Measurements from ENCODE around the gene AKT2. TPM values are rescaled to one million over a fixed set of nuclear protein-coding genes. Genes with fewer than 3 reads are reported as not detected.
"Not testable (repeated sequence)": the region's sequence is repeated elsewhere in the genome, so short reads cannot be mapped to it uniquely, and the experiment has no call there.

AKT2 gene
- total RNA-seq, 4 donors from 2014 or later: 63.2 to 266 (median 138) TPM

- in situ Hi-C loops (cut with MboI; ENCODE audit: low pct_ligation_motif_present in 1 of 4, low pct_unique_long_range_greater_than_20kb in 1 of 4, low sequenced_read_pairs in 3 of 4) (loop anchor here in 3 of 4 donors (10.0 kb wide), 2 partner anchors 76 to 86 kb away; no protein-coding TSS in a partner anchor), intact Hi-C loops (cut with DNase I; ENCODE audit: low total_unique reads) (loop anchor here (2.0 kb wide), 1 partner anchor 28 kb away; no protein-coding TSS in a partner anchor)
- Histone ChIP-seq H3K27me3 (peaks cover 80% of the 10 kb centered on the region), H3K36me3 (no peaks in the 10 kb centered on the region), H3K4me1 (peaks cover 0 to 24% (median 15%) of the 10 kb centered on the region in 4 donors), H3K27ac (no peak overlapping the region), H3K4me3 (no peak overlapping the region), H3K9me3 (no peaks in the 10 kb centered on the region)
- no peak for DNase-seq
- WGBS, 2 donors (ENCODE audit: low coverage in 1 of 2): 65 to 79% methylated on average over 2 to 9 of the region's 9 CpGs
- TF ChIP-seq EP300 (IDR thresholded peaks at IDR 0.05; ENCODE audit: low read depth): no peak
- no peak for TF ChIP-seq POLR2AphosphoS5 (IDR thresholded peaks at IDR 0.05)
- TF ChIP-seq POLR2A (IDR thresholded peaks at IDR 0.05): no peak
- TF ChIP-seq, protein P1, sequence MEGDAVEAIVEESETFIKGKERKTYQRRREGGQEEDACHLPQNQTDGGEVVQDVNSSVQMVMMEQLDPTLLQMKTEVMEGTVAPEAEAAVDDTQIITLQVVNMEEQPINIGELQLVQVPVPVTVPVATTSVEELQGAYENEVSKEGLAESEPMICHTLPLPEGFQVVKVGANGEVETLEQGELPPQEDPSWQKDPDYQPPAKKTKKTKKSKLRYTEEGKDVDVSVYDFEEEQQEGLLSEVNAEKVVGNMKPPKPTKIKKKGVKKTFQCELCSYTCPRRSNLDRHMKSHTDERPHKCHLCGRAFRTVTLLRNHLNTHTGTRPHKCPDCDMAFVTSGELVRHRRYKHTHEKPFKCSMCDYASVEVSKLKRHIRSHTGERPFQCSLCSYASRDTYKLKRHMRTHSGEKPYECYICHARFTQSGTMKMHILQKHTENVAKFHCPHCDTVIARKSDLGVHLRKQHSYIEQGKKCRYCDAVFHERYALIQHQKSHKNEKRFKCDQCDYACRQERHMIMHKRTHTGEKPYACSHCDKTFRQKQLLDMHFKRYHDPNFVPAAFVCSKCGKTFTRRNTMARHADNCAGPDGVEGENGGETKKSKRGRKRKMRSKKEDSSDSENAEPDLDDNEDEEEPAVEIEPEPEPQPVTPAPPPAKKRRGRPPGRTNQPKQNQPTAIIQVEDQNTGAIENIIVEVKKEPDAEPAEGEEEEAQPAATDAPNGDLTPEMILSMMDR (IDR thresholded peaks at IDR 0.05): no peak
Measured at GRCh38 chr19:40220674-40221073, 64.5 kb downstream of the AKT2 start.

GRCh38 chr19:40219721-40220276 lies 65.3 kb downstream of the AKT2 start:
- no peak for DNase-seq
- WGBS, 2 donors (ENCODE audit: low coverage in 1 of 2): 18 to 30% methylated on average over 3 to 8 of the region's 8 CpGs
- in situ Hi-C loops (cut with MboI; ENCODE audit: low pct_ligation_motif_present in 1 of 4, low pct_unique_long_range_greater_than_20kb in 1 of 4, low sequenced_read_pairs in 3 of 4): loop anchor here in 3 of 4 donors (10.0 kb wide), 2 partner anchors 75 to 85 kb away; no protein-coding TSS in a partner anchor

GRCh38 chr19:40219029-40219428 lies 66.1 kb downstream of the AKT2 start:
- DNase-seq; H3K9me3 ChIP-seq; in situ Hi-C loops (cut with MboI; ENCODE audit: low pct_ligation_motif_present in 1 of 4, low pct_unique_long_range_greater_than_20kb in 1 of 4, low sequenced_read_pairs in 3 of 4); H3K27ac ChIP-seq; H3K36me3 ChIP-seq; H3K4me3 ChIP-seq; intact Hi-C loops (cut with DNase I; ENCODE audit: low total_unique reads): not testable (repeated sequence)
- Histone ChIP-seq H3K4me1 (peaks cover 0 to 24% (median 13%) of the 10 kb centered on the region in 4 donors), H3K27me3 (peaks cover 63% of the 10 kb centered on the region)
- 89 to 90% methylated on average over 4 of the region's 4 CpGs for WGBS, 2 donors (ENCODE audit: low coverage in 1 of 2)

More at GRCh38 chr19:40219721-40220276, 65.3 kb downstream of the AKT2 start:
- no peak for TF ChIP-seq POLR2A (IDR thresholded peaks at IDR 0.05)
- TF ChIP-seq POLR2AphosphoS5 (IDR thresholded peaks at IDR 0.05): no peak
- TF ChIP-seq, protein P1 (IDR thresholded peaks at IDR 0.05): no peak
- TF ChIP-seq EP300 (IDR thresholded peaks at IDR 0.05; ENCODE audit: low read depth): no peak
- peaks cover 71% of the 10 kb centered on the region for H3K27me3 ChIP-seq
- no peak overlapping the region for H3K4me3 ChIP-seq
- peaks cover 0 to 24% (median 13%) of the 10 kb centered on the region in 4 donors for H3K4me1 ChIP-seq
- H3K36me3 ChIP-seq: no peaks in the 10 kb centered on the region
- intact Hi-C loops (cut with DNase I; ENCODE audit: low total_unique reads): loop anchor here (2.0 kb wide), 1 partner anchor 27 kb away; no protein-coding TSS in a partner anchor
- no peaks in the 10 kb centered on the region for H3K9me3 ChIP-seq
- no peak overlapping the region for H3K27ac ChIP-seq

- Histone ChIP-seq H3K27me3 (peaks cover 55% of the 10 kb centered on the region), H3K4me3 (peak within 1 kb of the TSS in 2 of 4 donors; percentile 9 to 28), H3K4me1 (peaks cover 0 to 22% (median 11%) of the 10 kb centered on the region in 4 donors), H3K36me3 (no peaks in the 10 kb centered on the region), H3K27ac (peak within 1 kb of the TSS in 1 of 4 donors; percentile 41), H3K9me3 (no peaks in the 10 kb centered on the region)
- intact Hi-C loops (cut with DNase I; ENCODE audit: low total_unique reads) (no loop called here), in situ Hi-C loops (cut with MboI; ENCODE audit: low pct_ligation_motif_present in 1 of 4, low pct_unique_long_range_greater_than_20kb in 1 of 4, low sequenced_read_pairs in 3 of 4) (no loop called here)
- no peak for DNase-seq
- WGBS, 2 donors (ENCODE audit: low coverage in 1 of 2): 10 to 29% methylated on average over 3 to 61 of the region's 75 CpGs
- TF ChIP-seq EP300 (IDR thresholded peaks at IDR 0.05; ENCODE audit: low read depth): no peak
- no peak for TF ChIP-seq POLR2AphosphoS5 (IDR thresholded peaks at IDR 0.05)
- TF ChIP-seq, protein P1 (IDR thresholded peaks at IDR 0.05): no peak
- no peak for TF ChIP-seq POLR2A (IDR thresholded peaks at IDR 0.05)
Measured at GRCh38 chr19:40217934-40218890, 66.9 kb downstream of the AKT2 start, which contains the start of gene TTC9B. Gene TTC9B (minus strand): TSS chr19:40218384. CDS start chr19:40218381, 3 bp downstream.

Measured in transverse colon (tissue), 4 donors.